Myocyte (in vitro differentiated cells): ENCODE results near the gene TSHZ3. TPM values are rescaled to one million over a fixed set of nuclear protein-coding genes. Genes with fewer than 3 reads are reported as not detected.
A peak's percentile ranks its signal among the peaks of the same experiment; 100 is the strongest.

Source experiments
- DNase-seq: peaks from one replicate; pipeline ENCODE4 v3.0.0-alpha.2; 2012; ENCODE audit warnings: low read depth
- total RNA-seq: library from RNA; depleted of rRNA; stranded (reverse); fragments of >200 nt; gene quantifications from 2 replicates; pipeline ENCODE4 v1.2.3, GENCODE V29; 2014

TSHZ3 gene
- total RNA-seq, 1 donor from 2014 or later: 8.1 TPM

- no peak for DNase-seq
Measured at GRCh38 chr19:31339411-31339810, 9.8 kb downstream of the TSHZ3 start.

GRCh38 chr19:31338069-31338776 lies 11.0 kb downstream of the TSHZ3 start:
- peak; percentile 73 for DNase-seq

- DNase-seq: no peak
Measured at GRCh38 chr19:31337008-31337914, 12.0 kb downstream of the TSHZ3 start.

GRCh38 chr19:31335716-31336115 lies 13.5 kb downstream of the TSHZ3 start:
- DNase-seq: no peak

GRCh38 chr19:31334849-31335624 lies 14.2 kb downstream of the TSHZ3 start:
- no peak for DNase-seq

- DNase-seq: no peak
Measured at GRCh38 chr19:31334101-31334848, 15.0 kb downstream of the TSHZ3 start.

GRCh38 chr19:31332096-31332495 lies 17.1 kb downstream of the TSHZ3 start:
- DNase-seq: no peak

- no peak for DNase-seq
Measured at GRCh38 chr19:31331536-31331935, 17.7 kb downstream of the TSHZ3 start.

- DNase-seq: no peak
Measured at GRCh38 chr19:31330761-31331160, 18.5 kb downstream of the TSHZ3 start.

GRCh38 chr19:31330237-31330636 lies 19.0 kb downstream of the TSHZ3 start:
- DNase-seq: no peak

GRCh38 chr19:31329819-31330218 lies 19.4 kb downstream of the TSHZ3 start:
- DNase-seq: no peak

- no peak for DNase-seq
Measured at GRCh38 chr19:31328238-31328637, 21.0 kb downstream of the TSHZ3 start.

GRCh38 chr19:31326329-31327028 lies 22.8 kb downstream of the TSHZ3 start:
- no peak for DNase-seq

GRCh38 chr19:31325342-31325741 lies 23.9 kb downstream of the TSHZ3 start:
- DNase-seq: no peak

- DNase-seq: no peak
Measured at GRCh38 chr19:31319465-31319864, 29.8 kb downstream of the TSHZ3 start.

GRCh38 chr19:31318790-31319425 lies 30.3 kb downstream of the TSHZ3 start:
- no peak for DNase-seq

- no peak for DNase-seq
Measured at GRCh38 chr19:31317570-31317969, 31.7 kb downstream of the TSHZ3 start.

GRCh38 chr19:31317093-31317492 lies 32.1 kb downstream of the TSHZ3 start:
- peak; percentile 33 for DNase-seq

GRCh38 chr19:31316201-31316951 lies 32.9 kb downstream of the TSHZ3 start:
- peak; percentile 29 for DNase-seq
